MM.1S (cell line): Measurements from ENCODE around the gene FRMD3.

Source experiments
- CTCF ChIP-seq: fragments of 300-600 bp; sonication (generic); IDR thresholded peaks from 2 replicates; pipeline ENCODE4 v1.5.1; 2016; ENCODE audit warnings: antibody characterized with exemption, low read length, mixed read lengths
- EZH2 ChIP-seq: fragments of 300-600 bp; sonication (generic); optimal IDR thresholded peaks from 2 replicates; pipeline ENCODE3; 2017; ENCODE audit warnings: low read depth, mild to moderate bottlenecking, antibody characterized with exemption, low read length, mixed read lengths

GRCh38 chr9:83520292-83520691 is 17.9 kb downstream of the FRMD3 start:
- TF ChIP-seq CTCF (no peak), EZH2 (no peak)
